GM18870 (cell line): ENCODE results near the gene SLC13A1.
A peak's percentile ranks its signal among the peaks of the same experiment; 100 is the strongest.
"Not testable (repeated sequence)": the region's sequence is repeated elsewhere in the genome, so short reads cannot be mapped to it uniquely, and the experiment has no call there.

Experiments used
- ATAC-seq: cut with Tn5 transposase; IDR thresholded peaks from one replicate; pipeline ENCODE4 v1.9.1; 2021; ENCODE audit warnings: moderate library complexity; ENCODE audit not compliant: unreplicated experiment

SLC13A1 gene

DNA sequence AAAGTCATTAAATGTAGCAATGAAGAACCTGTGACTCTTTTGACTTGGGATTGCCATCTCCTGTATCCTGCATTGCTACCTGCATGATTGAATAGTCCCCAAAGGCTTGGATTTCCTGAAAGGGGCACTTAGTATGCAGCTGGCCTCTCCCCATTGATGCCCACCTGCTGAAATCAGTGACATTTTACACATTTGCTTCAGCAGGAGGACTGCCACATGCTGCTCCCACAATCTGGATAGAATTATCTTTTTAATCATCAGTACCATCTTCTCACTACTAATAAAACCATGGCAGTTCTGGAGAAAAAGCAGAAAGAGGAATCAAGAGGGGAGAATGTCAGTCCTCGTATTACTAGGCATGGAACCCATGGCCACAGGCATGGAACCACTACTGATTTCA is 67.8 kb downstream of the SLC13A1 start:
- ATAC-seq, result no peak

DNA sequence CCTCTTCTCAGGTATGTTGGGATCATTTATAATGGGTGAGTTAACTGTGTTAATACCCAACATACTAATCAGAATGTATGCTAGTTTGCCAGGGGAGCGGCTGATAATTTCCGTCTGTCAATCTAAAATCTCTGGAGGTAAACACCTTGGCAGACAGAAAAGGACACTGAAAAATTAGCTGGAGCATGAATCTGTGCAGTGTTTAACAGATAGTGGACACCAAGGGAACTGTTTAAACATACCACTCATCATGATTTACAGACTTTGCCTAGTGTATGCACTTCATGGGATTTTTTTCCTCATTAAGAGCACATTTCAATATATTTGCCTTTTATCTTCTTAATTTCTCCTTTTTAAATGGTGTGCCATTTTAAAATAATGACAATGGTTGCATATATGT is 68.2 kb downstream of the SLC13A1 start:
- no peak for ATAC-seq

DNA sequence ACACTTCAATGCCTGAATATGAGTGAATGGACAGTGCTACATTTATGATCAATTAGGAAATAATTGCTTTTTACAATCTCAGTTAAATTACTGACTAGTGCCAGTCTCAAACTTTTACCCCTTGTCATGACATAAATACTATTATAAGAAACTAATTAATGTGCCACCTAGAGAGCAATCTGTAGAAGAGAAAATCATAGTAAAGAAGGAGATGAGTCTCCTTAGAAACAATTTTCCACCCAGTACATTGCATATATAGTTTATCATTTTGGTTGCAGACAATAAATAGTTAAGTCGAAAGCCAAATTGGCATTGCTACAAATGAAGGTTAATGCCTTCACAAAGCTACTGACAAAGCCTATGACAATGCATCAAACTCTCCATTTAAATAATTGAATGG is 68.6 kb downstream of the SLC13A1 start:
- ATAC-seq, result no peak

DNA sequence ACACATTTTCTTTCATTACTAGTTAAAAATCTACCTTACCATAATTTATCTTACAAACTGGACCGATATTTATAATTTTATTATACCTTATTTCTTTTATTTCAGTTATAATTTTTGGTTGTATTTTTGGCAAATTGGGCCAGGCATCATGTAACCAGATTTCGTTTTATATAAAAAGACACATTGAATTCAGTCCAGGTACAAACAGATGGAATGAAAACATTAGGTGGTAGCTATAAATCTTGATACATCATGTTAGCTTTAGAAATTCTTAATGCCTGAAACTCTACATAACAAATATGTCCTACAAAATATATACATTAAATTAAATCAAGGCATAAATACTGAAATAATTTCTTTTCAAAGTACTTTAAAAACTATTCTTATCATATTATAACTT is 73.1 kb downstream of the SLC13A1 start:
- no peak for ATAC-seq

DNA sequence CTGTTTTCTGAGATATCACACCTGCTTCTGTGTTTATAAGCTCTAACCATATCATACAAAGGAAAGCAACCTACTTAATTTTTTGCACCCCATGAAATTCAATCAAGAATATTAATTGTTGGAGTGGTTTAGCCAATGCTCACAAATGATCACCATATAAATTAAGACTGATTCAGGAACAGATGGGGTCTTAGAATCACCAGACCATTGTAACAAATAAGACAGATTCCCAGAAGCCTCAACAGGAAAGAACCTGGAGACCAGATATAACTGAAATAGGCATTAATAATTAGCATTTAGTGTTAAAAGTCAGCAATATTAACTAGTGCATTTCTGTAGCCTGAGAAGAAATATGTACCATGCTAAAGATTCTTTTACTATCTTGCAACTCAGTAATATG is 73.6 kb downstream of the SLC13A1 start:
- ATAC-seq, result no peak

DNA sequence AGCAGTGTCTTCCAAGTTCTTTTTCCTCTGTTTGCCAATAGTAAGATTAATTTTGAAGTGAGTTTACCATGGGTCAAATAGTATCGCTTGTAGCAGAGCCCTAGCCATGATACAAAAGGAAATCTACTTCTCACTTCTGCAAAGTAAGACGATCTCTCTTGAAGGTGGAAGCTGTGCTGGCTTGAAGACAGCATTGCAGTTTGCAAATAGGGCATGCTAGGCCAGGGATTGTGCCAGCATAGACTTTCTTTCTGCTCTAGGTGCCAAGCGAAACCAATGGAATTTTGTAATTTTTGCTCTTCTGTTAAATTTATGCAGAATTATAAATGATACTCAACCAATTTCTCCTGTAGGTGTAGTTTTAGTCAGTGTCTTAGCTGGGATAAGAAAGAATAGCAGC is 74.5 kb downstream of the SLC13A1 start:
- no peak for ATAC-seq

DNA sequence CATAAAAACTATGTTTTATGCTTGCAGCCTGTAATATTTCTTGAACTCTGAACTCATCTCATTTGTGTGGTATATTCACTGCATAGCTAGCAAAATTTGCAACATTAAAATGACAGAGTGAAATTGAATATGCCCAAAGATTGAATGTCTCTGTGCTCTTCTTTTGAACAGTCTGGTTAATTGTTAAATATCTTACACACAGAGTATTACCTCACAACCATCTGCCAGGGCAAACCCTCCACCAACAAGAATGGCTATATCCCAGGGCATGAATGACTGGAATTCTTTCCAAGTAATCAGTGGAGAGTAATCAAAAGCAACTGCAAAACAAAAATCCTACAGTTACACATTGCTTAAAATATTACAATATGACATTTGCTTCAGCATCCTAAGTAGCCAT is 76.9 kb downstream of the SLC13A1 start:
- no peak for ATAC-seq

DNA sequence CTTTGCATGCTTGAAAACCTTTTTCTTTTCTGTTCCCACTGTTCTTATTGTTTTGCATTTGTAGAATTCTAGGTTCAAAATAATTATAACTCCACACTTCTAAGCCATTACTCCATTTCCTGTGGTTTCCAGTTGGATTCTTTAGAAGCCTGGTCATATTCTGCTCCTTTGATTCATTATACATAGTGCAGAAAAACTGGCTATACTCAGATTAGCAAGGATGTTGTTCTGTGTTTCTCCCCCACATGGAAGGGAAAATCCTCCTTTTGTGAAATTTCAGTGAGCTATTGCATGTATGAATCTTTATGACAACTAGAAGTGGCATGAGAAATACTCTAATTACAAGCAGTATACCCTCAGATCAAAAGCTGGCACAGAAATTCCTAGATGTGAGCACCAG is 79.5 kb downstream of the SLC13A1 start:
- no peak for ATAC-seq

DNA sequence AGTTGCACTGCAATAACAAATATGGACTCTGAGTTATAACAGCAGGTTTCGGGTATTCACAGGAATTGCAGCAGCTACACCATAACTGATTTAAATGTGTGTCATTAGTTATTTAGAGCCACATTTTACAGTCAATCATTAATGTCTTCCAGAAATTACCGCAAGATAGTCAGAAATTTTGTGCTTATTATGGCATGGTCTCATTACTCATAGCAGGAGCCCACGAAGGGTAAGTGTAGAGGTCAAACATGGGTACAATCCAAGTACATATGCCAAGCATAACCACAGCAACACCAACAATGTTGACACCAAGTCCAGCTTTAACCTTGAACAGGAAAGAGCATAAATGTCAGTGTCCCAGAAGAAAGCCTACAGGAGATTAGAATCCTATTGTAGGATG is 84.4 kb downstream of the SLC13A1 start:
- no peak for ATAC-seq

DNA sequence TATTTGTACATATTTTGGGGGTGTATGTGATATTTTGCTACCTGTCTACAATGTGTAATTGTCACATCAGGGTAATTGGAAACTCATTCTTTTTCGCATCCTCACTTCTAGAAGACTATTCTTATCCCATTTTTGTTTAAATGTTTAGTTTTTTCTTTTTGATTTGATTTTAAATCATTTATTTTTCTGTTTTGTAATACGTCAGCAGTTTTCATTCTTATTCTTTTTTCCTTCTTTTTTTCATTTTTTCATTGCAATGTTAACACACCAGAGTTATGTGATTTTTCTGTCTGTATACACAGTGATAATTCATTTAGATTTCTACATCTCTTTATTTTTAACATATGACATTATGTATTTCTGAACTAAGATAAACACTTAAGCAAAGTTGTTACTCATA is 85.5 kb downstream of the SLC13A1 start:
- no peak for ATAC-seq

DNA sequence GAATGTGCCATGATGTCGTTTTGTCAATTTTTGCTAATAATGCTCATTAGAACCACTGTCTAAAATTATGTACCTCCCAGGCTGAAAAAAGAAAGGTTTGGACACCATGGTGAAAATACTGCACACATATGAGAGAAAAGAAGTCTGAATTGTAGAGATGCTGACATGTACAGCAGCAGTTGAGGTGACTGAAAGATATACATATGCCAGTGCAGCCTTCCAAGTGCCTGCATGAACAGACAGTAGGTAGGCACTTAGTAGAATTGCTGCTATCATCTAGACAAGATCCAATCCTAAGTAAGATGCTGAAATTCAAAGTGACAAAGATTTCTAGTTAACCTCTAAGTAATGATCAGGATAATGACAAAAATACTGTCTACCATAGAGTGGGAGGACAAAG is 86.9 kb downstream of the SLC13A1 start:
- no peak for ATAC-seq

DNA sequence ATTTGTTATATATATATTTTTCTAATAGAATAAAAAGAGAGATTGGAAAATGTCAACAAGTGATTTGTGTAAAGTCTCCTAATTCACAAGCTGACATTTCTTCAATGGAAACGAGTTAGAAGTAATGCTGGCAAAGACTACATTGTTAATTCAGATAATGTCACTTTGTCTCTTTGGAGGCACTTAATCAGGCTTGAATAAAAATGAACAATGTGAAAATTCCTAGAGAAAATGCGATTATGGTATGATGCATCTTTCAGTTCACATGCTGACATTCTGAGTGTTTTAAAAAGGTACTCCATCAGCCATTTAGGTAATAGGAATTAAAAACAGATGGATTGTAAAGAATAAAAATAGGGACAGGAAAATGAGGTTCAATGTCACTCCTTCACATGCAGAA is 100.1 kb downstream of the SLC13A1 start:
- ATAC-seq, result no peak

DNA sequence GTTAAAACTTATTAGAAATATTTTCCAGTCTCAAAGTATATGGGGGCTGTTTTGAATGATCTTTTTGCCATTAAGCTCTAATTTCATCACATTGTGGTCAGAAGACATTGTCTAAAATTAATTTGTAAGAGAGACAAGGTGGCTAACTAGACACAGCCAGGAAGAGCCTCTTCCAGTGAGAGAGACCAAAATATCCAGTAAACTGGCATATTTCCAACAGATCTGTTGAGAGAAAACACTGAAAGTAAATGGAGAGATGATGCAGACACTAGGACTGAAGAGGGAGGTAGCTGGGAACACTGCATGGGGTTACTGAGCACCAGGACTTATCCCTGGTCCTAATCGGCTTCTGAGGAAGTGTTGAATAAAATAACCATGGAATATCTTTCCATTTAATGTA is 102.8 kb downstream of the SLC13A1 start:
- no peak for ATAC-seq

DNA sequence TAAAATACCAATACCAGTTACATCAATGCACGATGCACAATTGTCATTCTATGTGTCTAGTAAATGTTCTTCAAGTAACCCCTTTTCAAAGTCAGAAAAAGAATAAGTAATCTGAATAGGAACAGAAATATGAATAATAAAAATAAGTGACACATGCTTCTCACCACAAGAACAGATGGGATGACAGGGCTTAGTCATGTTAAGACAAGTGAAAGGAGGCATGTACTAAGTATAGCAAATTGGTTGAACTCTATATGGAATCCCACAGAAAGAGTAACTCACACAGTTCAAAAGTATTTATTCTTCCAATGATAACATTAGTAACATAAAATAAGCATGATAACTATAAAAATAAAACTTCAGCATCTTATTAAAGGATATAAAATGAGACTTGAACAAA is 103.3 kb downstream of the SLC13A1 start:
- no peak for ATAC-seq

DNA sequence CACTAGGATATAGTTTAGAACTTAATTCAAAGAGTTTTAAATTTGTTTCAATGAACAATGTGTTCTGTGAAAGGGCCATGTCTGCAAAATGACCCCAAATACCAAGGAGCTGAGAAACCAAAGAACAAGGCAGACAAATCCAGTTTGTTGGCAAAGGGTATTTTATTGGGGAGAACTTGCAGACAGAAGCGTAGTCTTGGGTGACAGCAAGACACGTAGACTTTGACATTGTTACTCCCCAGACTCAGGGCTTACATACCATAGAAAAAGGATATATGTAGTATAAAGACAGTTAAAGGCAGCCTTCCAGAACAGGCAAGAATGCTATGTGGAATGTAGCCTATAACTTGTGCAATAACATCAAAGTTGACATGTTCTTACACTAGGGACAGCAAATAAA is 109.3 kb downstream of the SLC13A1 start:
- ATAC-seq, result no peak

DNA sequence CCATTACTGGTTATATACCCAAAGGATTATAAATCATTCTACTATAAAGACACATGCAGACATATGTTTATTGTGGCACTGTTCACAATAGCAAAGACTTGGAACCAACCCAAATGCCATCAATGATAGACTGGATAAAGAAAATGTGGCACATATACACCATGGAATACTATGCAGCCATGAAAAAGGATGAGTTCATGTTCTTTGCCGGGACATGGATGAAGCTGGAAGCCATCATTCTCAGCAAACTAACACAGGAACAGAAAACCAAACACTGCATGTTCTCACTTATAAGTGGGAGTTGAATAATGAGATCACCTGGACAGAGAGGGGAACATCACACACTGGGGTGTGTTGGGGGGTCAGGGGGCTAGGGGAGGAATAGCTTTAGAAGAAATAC is 112.9 kb downstream of the SLC13A1 start:
- not testable (repeated sequence) for ATAC-seq

DNA sequence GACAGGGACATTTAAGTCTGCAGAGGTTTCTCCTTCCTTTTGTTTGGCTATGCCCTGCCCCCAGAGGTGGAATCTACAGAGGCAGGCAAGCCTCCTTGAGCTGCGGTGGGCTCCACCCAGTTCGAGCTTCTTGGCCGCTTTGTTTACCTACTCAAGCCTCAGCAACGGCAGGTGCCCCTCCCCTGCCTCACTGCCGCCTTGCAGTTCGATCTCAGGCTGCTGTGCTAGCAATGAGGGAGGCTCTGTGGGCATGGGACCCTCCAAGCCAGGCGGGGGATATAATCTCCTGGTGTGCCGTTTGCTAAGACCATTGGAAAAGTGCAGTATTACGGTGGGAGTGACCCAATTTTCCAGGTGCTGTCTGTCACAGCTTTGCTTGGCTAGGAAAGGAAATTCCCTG is 114.9 kb downstream of the SLC13A1 start:
- ATAC-seq, result not testable (repeated sequence)

DNA sequence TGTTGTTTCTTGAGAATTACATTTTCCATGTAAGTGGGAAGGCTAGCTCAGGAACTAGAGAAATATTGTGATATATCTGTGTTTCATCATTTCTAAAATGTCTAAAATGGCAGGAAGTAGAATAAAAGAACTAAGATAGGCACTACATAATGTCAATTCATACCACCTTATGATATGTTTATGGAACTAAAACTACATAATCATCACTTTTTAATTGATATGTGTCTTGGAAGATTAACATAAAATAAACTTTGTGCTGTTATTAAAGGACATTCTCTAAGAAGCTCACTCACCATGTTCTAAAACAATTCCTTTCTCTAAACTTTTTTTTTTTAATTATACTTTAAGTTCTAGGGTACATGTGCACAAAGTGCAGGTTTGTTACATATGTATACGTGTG is 120.7 kb downstream of the SLC13A1 start:
- ATAC-seq, result no peak

DNA sequence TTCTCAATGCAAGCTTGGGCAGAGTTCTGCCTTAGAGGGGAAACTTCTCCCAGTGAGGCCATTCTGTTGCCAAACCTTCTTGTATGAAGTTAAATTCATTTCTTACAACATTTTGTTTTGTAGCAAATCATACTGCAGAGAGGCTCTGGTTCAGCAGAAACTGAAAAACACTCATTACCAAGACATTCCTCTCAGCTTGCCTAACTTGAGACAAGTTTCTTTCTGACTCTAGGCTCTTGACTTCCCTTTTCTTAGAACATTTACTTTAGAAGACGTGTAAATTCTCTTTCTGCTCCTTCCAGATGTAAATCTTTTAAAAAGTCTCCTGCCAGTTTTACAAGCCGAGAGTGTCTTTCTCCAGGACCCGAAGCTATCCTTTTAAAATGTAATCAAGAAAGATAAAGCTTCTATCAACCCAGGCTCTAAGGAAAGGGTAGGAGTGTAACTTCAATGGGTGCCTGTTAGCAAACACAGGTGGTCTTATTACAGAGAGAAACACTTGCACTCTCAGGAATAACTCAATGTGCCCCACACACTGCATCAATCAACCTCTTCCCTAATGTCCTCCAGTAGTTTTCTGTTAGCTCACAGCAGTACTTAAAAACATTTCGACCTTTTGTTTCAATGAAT is 123.8 kb downstream of the SLC13A1 start:
- ATAC-seq, result peak; percentile 83

DNA sequence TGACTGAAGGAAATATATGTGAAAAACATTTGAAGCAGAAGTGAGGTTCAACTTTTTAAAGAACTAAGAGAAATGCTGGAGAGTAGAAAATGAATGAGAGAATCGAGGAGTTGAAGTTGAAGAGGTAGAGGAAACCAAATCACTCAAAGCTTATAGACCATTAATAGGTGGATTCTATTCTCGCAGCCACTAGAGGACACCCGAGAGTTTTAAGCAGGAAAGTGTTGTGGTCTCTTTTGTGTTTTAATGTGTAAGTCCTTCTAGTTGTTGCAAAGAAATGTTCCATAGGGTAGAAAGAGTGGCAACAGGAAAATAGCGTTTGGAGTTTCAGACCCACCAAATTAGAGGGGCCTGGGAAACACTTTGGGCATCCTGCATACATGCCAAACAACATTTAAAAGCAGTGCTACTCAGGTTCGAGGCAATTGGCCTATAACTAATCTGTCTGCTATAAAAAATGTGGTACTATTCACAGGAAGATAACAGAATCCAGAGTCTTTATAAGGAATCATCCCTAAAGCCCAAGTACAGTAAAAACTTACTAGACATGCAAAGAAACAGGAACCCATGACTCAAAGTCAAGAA is 129.0 kb downstream of the SLC13A1 start:
- peak; percentile 68 for ATAC-seq

DNA sequence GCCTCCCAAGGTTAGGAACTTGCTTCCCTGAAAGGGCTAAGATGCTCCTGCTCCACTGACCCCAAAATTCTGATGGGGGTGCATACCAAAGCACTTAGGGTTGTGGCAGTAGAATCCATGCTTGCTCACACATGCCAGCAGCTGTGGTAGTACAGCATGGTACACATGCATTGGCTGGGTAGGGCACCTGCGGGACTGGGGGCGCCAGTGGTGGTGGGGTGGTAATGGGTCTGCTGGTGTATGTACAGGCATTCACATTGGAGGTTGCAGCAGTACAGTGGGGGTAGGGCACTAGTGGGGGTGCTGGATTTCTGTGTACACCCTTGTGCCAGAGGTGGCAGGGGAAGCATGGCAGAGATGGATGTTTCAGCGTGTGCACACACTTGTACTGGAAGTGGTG is 132.0 kb downstream of the SLC13A1 start:
- ATAC-seq, result no peak
